CD4-positive, alpha-beta T cell treated with Interleukin-6 for 4 hours (primary cell): Measurements from ENCODE around the gene HCFC1R1.
A peak's percentile ranks its signal among the peaks of the same experiment; 100 is the strongest.
"Not testable (repeated sequence)": the region's sequence is repeated elsewhere in the genome, so short reads cannot be mapped to it uniquely, and the experiment has no call there.

Experiments used
- DNase-seq: peaks from one replicate; pipeline ENCODE4 v3.0.0-alpha.2; 2020; ENCODE audit warnings: mixed read lengths

HCFC1R1 gene

DNA sequence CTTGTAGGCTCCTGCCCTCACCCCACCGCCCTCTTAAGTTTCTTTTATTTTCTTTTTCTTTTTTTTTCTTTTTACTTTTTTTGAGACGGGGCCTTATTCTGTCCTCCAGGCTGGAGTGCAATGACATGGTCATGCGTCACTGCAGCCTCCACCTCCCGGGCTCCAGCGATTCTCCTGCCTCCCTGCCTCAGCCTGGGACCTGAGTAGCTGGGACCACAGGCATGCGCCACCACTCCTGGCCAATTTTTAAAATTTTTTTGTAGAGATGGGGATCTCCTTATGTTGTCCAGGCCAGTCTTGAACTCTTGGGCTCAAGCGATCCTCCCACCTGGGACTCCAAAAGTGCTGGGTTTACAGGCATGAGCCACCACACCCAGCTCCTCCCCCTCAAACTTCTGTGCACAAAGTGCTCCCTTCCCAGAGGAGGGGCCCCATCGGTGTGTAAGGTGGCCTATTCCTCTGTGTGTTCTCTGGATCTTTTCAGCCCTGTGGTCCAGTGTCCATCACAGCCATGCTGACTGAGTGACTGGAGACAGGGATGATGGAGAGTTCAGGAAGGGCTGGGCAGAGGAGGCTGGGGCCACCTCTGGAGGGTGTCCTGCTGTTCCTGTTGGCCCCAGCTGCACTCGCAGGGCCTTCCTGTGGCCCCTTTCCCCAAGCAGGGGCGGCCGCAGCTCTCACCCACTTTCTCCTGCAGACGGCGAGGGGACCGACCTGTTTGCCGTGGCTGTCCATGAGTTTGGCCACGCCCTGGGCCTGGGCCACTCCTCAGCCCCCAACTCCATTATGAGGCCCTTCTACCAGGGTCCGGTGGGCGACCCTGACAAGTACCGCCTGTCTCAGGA, 32.8 kb upstream of the HCFC1R1 start:
- no peak for DNase-seq

DNA sequence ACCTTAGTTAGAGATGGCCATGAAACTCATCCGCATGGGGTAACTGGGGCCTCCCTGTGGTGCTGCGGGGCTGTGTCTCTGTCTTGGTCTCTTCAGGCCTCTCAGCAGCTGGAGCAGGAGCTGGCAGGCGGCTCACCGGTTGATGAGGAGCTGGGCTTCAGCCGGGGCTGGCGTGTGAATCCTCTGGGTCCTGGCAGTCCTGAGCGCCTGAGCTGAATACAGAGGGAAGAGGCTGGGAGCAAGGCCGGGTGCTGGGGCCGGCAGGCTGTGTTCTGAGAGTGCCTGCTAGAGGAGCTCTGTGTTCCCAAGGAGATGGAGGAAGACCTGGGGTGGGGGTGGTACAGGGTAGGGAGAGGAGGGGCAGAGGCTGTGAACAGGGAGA, 32.0 kb upstream of the HCFC1R1 start:
- not testable (repeated sequence) for DNase-seq

DNA sequence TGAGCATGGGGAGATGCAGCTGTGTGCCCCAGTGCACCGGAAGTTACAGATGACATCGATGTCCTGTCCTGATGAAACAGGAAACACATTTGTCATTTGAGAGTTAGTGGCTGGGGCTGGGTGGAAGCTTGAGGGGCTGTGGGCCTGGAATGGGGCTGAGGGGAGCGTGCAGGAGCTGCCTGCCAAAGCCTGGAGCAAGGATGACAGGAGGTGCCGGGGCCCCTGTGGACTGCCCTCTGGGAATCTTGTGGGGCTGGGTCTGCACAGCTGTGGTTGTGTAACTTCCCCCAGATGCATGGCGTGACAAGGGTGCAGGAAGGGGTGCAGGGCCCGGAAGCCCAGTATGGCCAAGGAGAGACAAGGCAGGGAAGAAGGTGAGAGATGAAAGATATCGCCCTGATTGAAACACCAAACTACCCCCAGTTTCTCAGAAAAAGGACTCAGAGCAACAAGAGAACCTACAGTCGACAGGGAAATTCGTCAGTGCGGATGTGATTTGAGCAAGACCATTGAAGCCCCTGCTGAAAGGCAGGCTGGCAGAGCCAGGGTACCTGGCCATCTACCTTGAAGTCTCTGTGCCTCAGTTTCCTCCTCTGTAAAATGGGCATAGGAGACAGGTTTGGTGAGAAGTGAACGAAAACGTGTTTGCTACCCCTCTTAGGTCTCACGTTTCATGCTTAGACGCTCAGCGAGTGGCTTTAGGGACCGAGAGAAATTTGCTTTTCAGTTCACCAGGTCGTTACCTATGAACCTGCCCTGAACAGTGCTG, 31.4 kb upstream of the HCFC1R1 start:
- peak; percentile 42 for DNase-seq

DNA sequence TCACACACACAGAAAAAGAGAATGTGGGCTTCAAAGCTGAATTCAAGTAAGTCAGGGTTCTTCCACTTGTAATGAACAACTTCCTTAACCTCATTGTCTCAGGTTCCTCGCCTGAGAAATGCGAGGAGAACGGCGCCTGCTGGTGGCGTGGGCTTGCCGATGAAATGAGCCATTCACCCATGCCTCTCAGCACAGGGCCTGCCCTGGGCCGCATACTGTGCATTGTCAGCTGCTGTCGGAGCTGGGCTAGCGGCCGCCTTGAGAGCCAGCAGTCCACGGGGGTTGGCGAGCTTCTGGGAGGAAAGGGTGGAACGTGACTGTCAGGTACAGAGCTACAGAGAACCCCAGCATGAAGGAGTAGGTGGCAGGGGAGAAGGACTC, 29.6 kb upstream of the HCFC1R1 start:
- peak; percentile 55 for DNase-seq

DNA sequence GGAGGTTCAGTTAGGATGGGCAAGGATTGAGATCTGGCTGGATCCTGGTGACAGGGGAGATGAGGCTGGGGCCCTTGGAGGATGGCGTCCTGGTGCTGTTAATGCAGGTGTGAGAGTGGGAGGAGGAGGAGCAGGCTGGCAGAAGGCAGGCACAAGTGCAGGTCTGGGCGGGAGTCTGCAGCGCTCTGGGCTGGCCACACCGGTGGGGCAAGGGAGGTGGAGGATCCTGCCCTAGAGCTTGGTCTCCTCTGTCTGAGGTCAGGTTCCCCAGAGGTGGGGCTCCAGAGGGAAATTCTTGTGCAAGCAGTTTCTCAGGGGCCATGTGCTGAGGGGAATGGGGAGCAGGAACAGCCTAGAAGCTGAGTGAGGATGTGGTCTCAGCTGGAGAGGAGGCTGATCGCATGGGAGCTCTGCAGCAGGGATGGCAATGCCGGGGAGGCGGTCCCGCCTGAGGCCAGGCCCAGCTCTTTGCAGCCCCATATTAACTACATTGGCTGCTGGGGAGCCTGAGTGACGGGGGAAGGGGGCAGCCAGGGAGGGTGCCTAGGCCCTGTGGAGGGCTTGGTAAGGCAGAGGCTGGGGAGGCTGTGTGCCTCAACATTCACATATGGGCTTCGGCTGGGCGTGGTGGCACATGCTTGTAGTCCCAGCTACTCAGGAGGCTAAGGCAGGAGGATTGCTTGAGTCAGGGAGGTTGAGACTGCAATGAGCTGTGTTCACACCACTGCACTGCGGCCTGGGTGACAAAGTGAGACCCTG, 29.0 kb upstream of the HCFC1R1 start:
- not testable (repeated sequence) for DNase-seq

DNA sequence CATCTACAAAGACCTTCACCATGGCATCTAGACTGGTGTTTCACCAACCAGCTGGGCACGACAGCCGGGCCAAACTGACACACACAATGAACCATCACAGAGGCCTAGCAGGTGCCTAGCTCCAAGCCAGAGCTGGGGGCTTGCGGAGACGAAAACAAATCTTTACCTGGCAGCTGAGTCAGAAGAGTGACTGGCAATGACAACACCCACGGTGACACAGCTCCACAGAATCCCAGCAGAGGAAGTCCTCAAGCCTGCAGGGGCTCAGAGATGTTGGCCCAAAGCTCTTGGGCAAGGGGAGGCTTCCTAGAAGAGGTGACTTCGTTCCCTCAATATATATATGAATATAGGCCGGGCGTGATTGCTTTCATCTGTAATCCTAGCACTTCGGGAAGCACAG, 27.8 kb upstream of the HCFC1R1 start:
- DNase-seq, result no peak

DNA sequence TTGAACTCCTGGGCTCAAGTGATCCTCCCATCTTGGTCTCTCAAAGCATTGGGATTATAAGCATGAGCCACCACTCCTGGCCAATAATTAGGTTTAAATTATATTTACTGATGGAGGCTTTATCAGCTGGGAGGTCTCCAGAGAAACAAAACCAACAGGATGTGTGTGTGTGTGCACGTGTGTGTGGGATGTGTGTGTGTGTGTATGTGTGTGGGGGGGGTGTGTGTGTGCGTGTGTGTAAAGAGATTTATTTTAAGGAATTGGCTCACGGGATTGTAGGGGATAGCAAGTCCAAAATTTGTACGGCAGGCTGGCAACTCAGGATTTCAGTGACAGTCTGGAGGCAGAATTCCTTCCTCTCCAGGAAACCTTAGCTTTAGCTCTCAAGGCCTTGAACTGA, 27.3 kb upstream of the HCFC1R1 start:
- DNase-seq, result no peak

DNA sequence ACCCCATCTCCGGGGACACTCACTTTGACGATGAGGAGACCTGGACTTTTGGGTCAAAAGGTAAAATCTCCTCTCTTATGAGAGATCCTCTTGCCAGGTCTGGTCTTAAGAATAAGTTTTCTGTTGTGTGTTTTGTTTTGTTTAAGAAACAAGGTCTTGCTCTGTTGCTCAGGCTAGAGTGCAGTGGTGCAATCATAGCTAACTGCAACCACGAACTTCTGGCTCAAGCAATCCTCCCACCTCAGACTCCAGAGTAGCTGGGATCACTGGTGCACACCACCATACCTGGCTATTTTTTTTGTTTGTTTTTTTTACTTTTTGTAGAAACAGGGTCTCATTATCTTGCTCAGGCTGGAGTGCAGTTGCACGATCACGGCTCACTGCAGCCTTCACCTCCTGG, 26.7 kb upstream of the HCFC1R1 start:
- no peak for DNase-seq

DNA sequence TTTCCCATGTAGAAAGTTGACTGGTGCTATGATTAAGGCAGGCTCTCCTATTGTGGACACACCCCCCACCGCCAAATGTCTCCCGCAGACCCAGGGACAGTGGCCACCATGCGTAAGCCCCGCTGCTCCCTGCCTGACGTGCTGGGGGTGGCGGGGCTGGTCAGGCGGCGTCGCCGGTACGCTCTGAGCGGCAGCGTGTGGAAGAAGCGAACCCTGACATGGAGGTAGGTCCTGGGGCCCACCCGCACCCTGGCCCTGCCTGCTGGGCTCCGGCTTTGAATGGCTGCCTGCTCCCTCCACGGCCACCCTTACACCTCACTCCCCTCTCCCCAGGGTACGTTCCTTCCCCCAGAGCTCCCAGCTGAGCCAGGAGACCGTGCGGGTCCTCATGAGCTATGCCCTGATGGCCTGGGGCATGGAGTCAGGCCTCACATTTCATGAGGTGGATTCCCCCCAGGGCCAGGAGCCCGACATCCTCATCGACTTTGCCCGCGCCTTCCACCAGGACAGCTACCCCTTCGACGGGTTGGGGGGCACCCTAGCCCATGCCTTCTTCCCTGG, 26.3 kb upstream of the HCFC1R1 start:
- no peak for DNase-seq

DNA sequence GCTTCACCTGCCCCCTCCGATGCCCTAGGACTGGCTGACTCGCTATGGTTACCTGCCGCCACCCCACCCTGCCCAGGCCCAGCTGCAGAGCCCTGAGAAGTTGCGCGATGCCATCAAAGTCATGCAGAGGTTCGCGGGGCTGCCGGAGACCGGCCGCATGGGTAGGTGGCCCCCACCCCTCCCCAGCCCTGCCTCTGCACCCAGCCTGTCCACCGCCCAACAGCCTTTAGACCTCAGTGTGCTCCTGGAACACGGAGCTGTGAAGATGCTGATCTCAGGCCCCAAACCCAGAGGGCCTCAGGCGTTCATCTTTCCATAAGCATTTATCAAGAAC, 23.6 kb upstream of the HCFC1R1 start:
- DNase-seq, result no peak

DNA sequence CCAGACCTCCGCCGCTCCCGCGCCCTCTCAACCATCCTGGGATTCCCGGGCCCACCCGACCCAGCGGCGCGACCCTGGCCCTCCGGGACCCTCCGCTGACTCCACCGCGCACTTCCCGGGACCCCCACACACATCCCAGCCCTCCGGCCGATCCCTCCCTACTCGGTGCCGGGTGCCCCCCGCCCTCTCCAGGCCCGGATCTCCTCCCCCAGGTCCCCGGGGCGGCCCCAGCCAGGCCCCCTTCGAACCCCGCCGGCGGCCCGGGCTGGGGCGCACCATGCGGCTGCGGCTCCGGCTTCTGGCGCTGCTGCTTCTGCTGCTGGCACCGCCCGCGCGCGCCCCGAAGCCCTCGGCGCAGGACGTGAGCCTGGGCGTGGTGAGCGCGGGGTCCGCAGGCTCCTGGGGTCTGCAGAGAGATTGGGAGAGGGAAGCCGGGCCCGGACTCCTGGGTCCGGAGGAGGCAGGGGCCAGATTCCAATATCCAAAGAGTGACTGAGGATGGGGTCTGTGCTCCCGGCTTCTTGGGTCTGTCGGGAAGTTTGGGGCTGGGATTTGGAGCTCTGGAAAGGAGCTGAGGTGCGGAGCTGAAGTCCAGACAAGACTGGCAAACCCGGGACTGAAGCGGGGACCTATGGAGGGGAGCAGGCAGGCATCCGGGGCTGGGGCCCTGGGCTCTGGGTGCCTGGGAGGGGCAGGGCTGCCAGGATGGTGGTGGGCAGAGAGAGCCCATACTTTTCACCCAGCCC, 23.1 kb upstream of the HCFC1R1 start:
- no peak for DNase-seq

DNA sequence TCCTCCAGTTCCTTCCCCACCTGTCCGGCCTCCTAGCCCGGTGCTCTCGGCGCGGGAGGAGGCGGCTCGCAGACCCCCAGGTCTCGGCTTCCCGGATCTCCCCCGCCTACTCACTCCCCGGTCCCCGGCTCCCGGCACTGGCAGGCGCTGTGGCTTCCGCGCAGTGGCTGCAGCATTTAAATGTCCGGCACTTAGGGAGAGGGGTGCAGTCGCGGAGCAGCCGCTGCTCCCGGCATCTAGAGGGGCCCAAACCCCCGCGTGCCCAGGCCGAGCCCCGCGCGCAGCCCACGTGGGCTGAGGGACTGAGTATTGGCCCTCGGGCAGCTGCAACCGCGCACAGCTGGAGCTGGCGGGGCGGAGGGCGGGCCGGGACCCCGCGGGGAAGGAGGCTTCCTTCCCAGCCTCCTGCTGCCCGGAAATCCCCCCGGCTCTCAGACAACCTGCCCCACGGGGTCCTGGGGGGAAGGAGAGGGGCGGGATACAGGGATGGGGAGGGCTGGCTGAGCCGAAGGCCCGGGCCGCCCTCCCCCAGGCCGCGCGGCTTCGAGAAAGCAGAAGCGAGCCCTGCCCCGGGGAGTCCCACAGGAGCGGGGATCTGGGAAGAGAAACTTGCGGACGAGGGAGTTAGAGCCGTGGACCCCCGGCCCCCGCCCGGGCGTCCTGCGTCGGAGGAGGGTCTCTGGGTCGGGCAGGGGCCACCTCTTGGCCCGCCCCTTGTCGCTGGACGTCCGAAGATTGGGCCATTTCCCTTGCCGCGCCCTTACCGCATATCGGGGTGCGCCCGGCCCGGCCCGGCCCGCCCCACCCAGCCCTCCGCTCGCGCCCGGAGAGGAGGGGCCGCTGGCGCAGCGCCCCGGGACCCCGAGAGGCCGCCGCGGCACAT, 22.3 kb upstream of the HCFC1R1 start, which contains the start of gene MMP25:
TSS of gene MMP25 (plus strand) at position 804 of the 883 bp plus-strand sequence. CDS start 357 bp downstream, outside the sequence.
- DNase-seq, result no peak

DNA sequence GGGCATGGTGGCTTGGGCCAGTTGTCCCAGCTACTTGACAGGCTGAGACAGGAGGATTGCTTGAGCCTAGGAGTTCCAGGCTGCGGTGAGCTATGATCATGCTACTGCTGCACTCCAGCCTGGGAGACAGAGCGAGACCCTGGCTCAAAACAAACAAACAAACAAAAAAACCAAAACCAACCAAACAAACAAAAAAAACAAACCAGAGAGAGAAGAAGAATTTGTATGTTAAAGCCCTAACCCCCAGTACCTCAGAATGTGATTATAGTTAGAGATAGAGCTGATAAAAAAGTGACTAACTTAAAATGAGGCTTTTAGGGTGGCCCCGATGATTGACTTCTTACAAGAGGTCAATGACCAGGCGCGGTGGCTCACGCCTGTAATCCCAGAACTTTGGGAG, 21.0 kb upstream of the HCFC1R1 start:
- DNase-seq, result no peak

DNA sequence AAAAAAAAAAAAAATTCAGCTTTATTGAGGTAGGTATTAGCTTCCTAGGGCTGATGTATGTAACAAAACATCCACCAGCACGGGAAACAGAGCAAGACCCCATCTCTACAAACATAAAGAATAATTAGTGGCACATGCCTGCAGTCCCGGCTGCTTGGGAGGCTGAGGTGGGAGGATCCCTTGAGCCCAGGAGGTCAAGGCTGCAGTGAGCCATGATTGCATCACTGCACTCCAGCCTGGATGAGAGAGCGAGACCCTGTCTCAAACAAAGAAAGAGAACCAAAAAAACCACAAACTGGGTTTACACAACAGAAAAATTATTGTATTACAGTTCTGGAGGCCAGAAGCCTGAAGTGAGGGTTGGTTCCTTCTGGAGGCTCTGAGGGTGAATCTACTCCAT, 18.6 kb upstream of the HCFC1R1 start:
- DNase-seq, result no peak

DNA sequence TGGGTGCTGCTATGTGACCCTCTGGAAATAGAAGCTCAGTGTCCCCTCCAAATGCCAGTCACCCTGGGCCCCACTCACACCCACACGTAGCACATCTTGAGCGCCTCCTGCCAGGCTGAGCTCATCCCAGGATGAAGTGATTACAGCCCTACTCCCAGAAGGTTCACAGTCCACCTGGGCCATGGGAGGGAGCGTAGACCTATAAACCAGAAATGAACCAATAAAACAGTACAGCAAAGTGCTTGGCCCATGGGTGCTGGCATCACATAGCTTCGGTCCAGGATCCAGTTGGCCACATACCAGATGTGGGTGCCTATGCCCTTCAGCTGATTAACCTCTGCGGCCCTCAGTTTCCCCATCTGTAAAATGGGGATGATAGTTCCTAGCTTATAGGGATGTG, 15.2 kb upstream of the HCFC1R1 start:
- DNase-seq, result no peak

DNA sequence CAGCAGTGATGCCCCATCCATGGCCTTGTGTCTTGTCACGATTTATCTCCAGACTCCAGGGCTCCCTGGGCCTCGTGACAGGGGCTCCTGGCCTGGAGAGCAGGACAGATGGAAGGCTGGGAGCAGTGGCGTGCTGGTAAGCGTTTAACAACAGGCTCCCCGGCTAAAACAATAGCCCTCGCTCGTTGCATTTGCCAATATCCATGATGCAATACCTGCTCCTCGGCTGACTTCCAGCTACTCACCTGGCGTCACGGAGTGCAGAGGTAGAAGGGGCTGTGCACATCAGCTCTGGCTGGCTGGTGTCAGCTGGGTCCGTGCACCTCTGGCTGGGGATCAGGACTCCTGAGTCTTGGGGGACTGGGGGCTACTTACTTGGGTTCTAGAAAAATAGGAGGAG, 14.5 kb upstream of the HCFC1R1 start:
- DNase-seq, result no peak

DNA sequence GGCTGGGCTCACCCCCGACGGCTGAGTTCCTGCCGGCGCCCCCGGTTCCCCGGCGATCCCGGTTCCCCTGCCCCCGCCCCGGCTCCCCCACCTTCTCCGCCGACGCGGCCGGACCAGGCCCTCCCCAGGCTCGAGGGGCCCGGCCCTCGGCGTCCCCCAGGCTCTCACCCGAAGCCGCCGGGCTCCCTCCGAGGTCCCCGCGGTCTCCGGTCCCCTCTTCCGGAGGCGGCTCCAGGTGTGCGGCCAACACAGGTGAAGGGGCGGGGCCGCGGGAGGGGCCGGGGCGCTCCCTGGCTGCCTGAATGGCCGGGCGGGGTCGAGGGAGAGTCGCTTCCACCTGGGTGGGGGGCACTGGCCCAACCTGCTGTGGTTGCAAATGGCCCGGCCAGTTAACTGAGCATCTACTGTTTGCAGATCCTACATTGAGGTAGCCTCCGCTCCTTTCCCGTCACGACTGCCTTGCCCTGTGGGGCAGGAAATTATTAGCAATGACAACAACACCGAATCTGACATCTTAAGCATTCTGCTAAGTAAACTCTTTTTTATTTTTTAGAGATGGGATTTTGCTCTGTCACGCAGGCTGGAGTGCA, 13.1 kb upstream of the HCFC1R1 start, which contains the start of gene BICDL2:
TSS of gene BICDL2 (minus strand) at position 219 of the 590 bp plus-strand sequence. CDS start 1,448 bp downstream, outside the sequence.
- no peak for DNase-seq

DNA sequence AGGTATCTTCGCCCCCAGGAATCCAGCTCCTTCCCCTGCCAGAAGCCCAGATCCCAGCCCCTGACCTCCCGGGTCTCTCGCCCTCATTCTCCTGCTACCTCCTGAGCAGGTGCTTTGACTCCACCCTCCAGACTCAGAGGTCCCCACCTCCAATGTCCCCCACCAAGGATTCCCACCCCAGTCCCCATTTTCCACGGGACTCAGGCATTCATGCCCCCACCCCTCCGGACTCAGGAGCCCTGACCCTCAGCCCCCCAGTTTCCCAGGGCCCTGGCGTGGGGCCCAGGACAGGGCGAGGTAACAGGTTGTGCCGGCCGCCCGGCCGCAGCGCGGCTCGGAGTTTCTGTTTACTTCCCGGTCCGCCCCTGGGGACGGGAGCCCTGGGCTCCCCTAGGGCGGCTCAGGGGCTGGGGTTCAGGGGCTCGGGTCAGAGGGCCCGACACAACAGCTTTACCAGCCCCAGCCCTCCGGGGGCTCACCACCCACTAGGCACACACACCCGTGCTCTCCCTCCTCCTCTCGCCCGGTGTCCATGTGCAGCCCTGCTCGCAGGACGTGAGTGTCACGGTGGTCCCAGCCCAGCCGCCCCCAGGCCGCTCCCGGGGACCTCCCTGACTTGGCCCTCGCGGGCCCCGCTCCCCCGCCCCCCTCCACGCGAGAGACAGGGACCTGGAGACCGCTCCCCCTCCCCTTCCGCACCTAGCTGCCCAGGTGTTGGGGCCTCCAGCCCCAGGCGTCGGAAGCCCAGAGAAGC, 12.4 kb upstream of the HCFC1R1 start:
- no peak for DNase-seq

DNA sequence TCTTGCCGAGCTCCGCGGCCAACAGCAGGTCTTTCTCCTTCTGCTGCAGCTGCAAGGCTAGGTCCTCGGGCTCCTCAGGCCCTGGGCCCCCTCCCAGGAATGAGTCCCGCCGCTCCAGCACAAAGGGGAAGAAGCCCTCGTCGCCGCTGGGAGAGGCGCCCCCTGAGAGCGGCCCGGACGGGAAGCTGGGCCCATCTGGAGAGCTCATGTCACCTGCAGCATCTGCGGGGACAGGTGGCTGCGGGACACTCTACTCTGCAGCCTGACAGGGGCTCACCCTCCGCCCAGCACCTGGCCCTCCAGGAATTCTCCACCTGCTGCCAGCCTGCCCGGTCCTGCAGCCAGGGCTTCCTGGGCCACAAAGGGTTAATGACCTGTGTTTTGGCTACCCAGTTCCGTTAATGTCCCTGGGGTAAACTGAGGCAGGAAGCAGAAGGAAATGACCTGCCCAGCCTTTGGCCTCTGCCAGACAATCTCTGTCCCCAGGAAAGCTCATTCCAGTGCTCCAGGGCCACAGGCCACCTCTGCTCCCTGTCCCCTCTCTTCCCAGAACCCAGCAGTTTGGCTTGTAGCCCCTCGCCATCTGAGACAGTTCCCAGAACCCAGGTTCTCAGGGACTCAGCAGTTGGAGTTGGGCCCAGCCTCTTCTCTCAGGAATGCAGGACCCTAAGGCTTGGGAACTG, 11.7 kb upstream of the HCFC1R1 start:
- no peak for DNase-seq

DNA sequence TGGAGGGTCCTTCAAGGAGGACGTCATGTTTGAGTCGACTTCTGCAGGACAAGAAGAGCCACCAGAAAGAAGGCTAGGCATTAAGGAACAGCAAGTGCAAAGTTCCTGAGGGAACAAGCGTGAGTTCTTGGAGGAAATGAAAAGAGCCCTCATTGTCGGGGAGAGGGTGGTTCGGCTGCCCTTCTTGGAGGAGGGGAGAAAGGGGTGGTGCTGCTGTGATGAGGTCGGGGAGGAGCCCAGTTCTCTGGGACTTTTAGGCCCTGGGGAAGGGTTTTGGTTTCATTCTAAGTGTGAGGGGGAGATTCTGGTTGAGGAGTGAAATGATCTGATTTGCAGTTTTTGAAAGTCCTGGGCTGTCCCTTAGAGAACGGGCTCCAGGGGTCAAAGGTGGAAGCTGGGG, 8.9 kb upstream of the HCFC1R1 start:
- no peak for DNase-seq
